Measurements from ENCODE around the gene SUPT16H. TPM values are rescaled to one million over a fixed set of nuclear protein-coding genes. Genes with fewer than 3 reads are reported as not detected.

Gene SUPT16H
- total and polyA plus RNA-seq, 2 of the 13 experiments (the other 11 are each of a cell fraction or from before 2014, with no cell fraction given): 77.5 to 230 TPM

GRCh38 chr14:21313512-21313911 lies 70.3 kb downstream of the SUPT16H start:
- TF ChIP-seq HNF4A (CRISPR knock-in tag; IDR thresholded peaks at IDR 0.05) (peak; percentile 45), ZNF362 (CRISPR knock-in tag; IDR thresholded peaks at IDR 0.05; ENCODE audit: borderline replicate concordance) (peak; percentile 66), ZNF687 (CRISPR knock-in tag; IDR thresholded peaks at IDR 0.05) (0 out of 2 replicates have a peak, but pooled peaks have one; percentile 16), CEBPB (IDR thresholded peaks at IDR 0.05; ENCODE audit: borderline replicate concordance, low read depth, low read length) (peak; percentile 62; the same call in 1 of the 2 replicates), ISX (CRISPR knock-in tag; conservative IDR thresholded peaks at IDR 0.05) (no peak), ONECUT2 (CRISPR knock-in tag; IDR thresholded peaks at IDR 0.05) (no peak), SALL1 (CRISPR knock-in tag; IDR thresholded peaks at IDR 0.05) (0 out of 2 replicates have a peak, but pooled peaks have one; percentile 27), CEBPG (CRISPR knock-in tag; IDR thresholded peaks at IDR 0.05) (peak; percentile 66), ATRX (CRISPR knock-in tag; IDR thresholded peaks at IDR 0.05; ENCODE audit: borderline replicate concordance) (no peak), ZNF564 (CRISPR knock-in tag; IDR thresholded peaks at IDR 0.05) (peak; percentile 95), TCF12 (IDR thresholded peaks at IDR 0.05) (no peak), TCF12 (CRISPR knock-in tag; IDR thresholded peaks at IDR 0.05) (0 out of 2 replicates have a peak, but pooled peaks have one; percentile 7)
- H3K9me3 ChIP-seq (ENCODE audit: low read length): no peaks in the 10 kb centered on the region
- ChIA-PET POLR2A (interaction anchor here (1.7 kb wide), 1 partner anchor 12 kb away, joined by 5 read pairs; no protein-coding TSS in a partner anchor), CTCF (ENCODE audit: low intra/inter-chr PET ratio, low total read pairs) (no interaction called here)
- no TSS peak for BruUV-seq (replicated peaks)
- DNase-seq (ENCODE audit: low spot score) (no peak), FAIRE-seq (no peak), ATAC-seq (no peak)
- H3K9ac ChIP-seq (ENCODE audit: insufficient read depth, low read depth, low read length): no peak overlapping the region
- H2AFZ ChIP-seq (ENCODE audit: low read length): no peak overlapping the region
- no peak overlapping the region for H3K27ac ChIP-seq (ENCODE audit: extremely low read length, insufficient read depth, low read length)
- H3K36me3 ChIP-seq (replicated peaks in 1 of 2; ENCODE audit: control insufficient read depth in 1 of 2, insufficient read depth in 2 of 2, low read length in 2 of 2): no peaks in the 10 kb centered on the region
- H3K4me2 ChIP-seq (ENCODE audit: low read depth, low read length): peak overlapping the region; percentile 54
- intact Hi-C loops (cut with micrococcal nuclease; ENCODE audit: unreplicated experiment): no loop called here
- peaks cover 0 to 2% of the 10 kb centered on the region in 2 experiments; a peak in 1 of 5 replicates for H3K27me3 ChIP-seq (ENCODE audit: control insufficient read depth in 1 of 2, insufficient read depth in 2 of 2, low read length in 2 of 2)
- no peaks in the 10 kb centered on the region for H3K79me2 ChIP-seq (ENCODE audit: insufficient read depth, low read length)
- H3K4me3 ChIP-seq (replicated peaks in 1 of 3; ENCODE audit: insufficient read depth in 1 of 3, low read depth in 2 of 3, low read length in 3 of 3): peak overlapping the region in 1 of 3 experiments; percentile 14; a peak in 1 of 6 replicates
- WGBS (ENCODE audit: low lambda C conversion rate): 30% methylated on average over 12 of the region's 12 CpGs
- in situ Hi-C loops (cut with HindIII; ENCODE audit: extremely low pct_ligation_motif_present, low pct_unique_long_range_greater_than_20kb): no loop called here
- H3K4me1 ChIP-seq (ENCODE audit: insufficient read depth, low read length): peaks cover 36% of the 10 kb centered on the region
- H4K20me1 ChIP-seq (ENCODE audit: insufficient read depth, low read length): no peaks in the 10 kb centered on the region

Measured in HepG2 (cell line).